MCF 10A (cell line): Measurements from ENCODE around the gene CFAP61. TPM values are rescaled to one million over a fixed set of nuclear protein-coding genes. Genes with fewer than 3 reads are reported as not detected.

Experiments
- BruUV-seq: library from RNA; stranded (reverse); fragments of 400-500 nt; replicated peaks from 2 replicates; lab custom pipeline; 2021; lab: Mats Ljungman, UMichigan
- CTCF ChIA-PET: fragments of 300-600 bp; sonication (Branson Sonifier 250); formaldehyde crosslinking; extraction: SDS; loops from one replicate; lab custom pipeline; 2021; ENCODE audit warnings: antibody characterized with exemption, inconsistent platforms; lab: Yijun Ruan, JAX
- POLR2A ChIA-PET: fragments of 300-600, 350-650 bp; sonication (Branson Sonifier 250); formaldehyde crosslinking; extraction: SDS; loops from one replicate; lab custom pipeline; 2020; ENCODE audit warnings: antibody characterized with exemption, inconsistent platforms; lab: Yijun Ruan, JAX
- DNase-seq: peaks from one replicate; pipeline ENCODE4 v3.0.0-alpha.2; 2018; ENCODE audit not compliant: unreplicated experiment
- H3K27ac Mint-ChIP-seq: one replicate; pipeline ENCODE4 v1.8.0; 2022; ENCODE audit warnings: mild to moderate bottlenecking, low read depth, mixed read lengths; ENCODE audit not compliant: unreplicated experiment
- H3K27me3 Mint-ChIP-seq: one replicate; pipeline ENCODE4 v1.8.0; 2022; ENCODE audit warnings: mixed read lengths; ENCODE audit not compliant: insufficient read depth, unreplicated experiment
- H3K36me3 Mint-ChIP-seq: one replicate; pipeline ENCODE4 v1.8.0; 2022; ENCODE audit warnings: mild to moderate bottlenecking, moderate library complexity, mixed read lengths; ENCODE audit not compliant: insufficient read depth, unreplicated experiment
- H3K4me1 Mint-ChIP-seq: one replicate; pipeline ENCODE4 v1.8.0; 2022; ENCODE audit warnings: mixed read lengths; ENCODE audit not compliant: insufficient read depth, unreplicated experiment
- H3K4me3 Mint-ChIP-seq: one replicate; pipeline ENCODE4 v1.8.0; 2022; ENCODE audit warnings: mild to moderate bottlenecking, moderate library complexity, mixed read lengths; ENCODE audit not compliant: unreplicated experiment
- H3K9me3 Mint-ChIP-seq: one replicate; pipeline ENCODE4 v1.8.0; 2022; ENCODE audit warnings: mixed read lengths; ENCODE audit not compliant: unreplicated experiment
- CTCF ChIP-seq: fragments of 200-600 bp; IDR thresholded peaks from one replicate; pipeline ENCODE4 v1.8.0; 2022; ENCODE audit warnings: antibody characterized with exemption, mild to moderate bottlenecking; ENCODE audit not compliant: unreplicated experiment
- intact Hi-C: fragments of 100-400 bp; cut with micrococcal nuclease; formaldehyde crosslinking; loops from 2 replicates; pipeline ENCODE4 v1.14.1; 2022
- total RNA-seq: library from RNA; stranded (reverse); gene quantifications from 2 replicates; pipeline ENCODE4 v1.2.3, GENCODE V29; 2022

Gene CFAP61
- total RNA-seq, 1 experiment from 2014 or later = 1.5 TPM

- no peak for DNase-seq
- ChIA-PET CTCF (no interaction called here), POLR2A (interaction anchor here (0.5 to 7.4 kb wide), 4 partner anchors 12 to 59 kb away, joined by 3 to 67 read pairs (median 23); partner anchors contain the start of genes CFAP61 and CRNKL1)
- no peak overlapping the region for H3K4me3 Mint-ChIP-seq
- peaks cover 36% of the 10 kb centered on the region for H3K4me1 Mint-ChIP-seq
- no peaks in the 10 kb centered on the region for H3K27me3 Mint-ChIP-seq
- no peak for TF ChIP-seq CTCF
- intact Hi-C loops = no loop called here
- no TSS peak for BruUV-seq
- H3K36me3 Mint-ChIP-seq = peaks cover 25% of the 10 kb centered on the region
- no peaks in the 10 kb centered on the region for H3K9me3 Mint-ChIP-seq
- H3K27ac Mint-ChIP-seq = no peak overlapping the region
Measured at GRCh38 chr20:20022498-20022897, 29.8 kb upstream of the CFAP61 start.

DNA sequence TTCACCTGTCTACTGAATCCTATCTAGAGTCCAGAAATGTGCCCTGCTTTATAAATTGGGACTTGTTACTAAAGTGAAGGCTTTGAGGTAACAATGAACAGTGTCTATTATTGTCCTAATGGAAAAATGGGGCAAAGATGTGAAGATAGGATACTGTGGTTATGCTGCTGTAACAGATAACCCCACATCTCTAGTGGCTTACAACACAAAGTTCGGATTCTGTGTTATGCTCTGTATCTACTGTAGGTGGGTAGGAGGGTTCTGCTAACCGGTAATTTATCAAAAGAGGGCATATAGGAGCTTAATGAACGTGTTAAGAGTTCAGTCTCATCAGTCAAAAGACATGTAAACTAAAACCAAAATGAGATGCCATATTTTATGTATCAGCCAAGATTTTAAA lies 28.9 kb upstream of the CFAP61 start:
- CTCF ChIA-PET = no interaction called here
- Mint-ChIP-seq H3K4me1 (peaks cover 31% of the 10 kb centered on the region), H3K9me3 (no peaks in the 10 kb centered on the region), H3K27ac (no peak overlapping the region), H3K27me3 (no peaks in the 10 kb centered on the region), H3K4me3 (no peak overlapping the region), H3K36me3 (peaks cover 34% of the 10 kb centered on the region)
- no peak for DNase-seq
- no TSS peak for BruUV-seq
- TF ChIP-seq CTCF = no peak
- intact Hi-C loops = no loop called here
- POLR2A ChIA-PET = interaction anchor here (1.2 kb wide), 1 partner anchor 36 kb away, joined by 3 read pairs; no protein-coding TSS in a partner anchor

DNA sequence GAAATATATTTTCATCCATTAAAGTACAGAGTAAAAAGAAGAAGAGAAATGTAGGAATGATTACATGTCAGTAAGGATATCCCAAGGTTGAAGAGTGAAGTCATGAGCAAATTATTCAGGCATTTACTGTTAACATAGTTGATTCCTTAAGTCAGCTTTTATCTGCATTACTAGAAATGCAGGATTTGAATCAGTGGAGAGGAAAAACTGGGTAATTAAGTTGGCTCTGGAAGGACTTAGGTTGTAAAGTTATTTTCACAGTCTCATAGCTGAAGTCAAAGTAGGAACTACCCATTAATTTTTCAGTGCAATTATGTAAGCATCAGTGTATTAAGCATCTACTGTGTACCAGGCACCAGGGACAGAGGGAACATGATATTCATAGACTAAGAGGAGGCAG lies 27.4 kb upstream of the CFAP61 start:
- POLR2A ChIA-PET = interaction anchor here (2.0 kb wide), 1 partner anchor 50 kb away, joined by 7 read pairs; no protein-coding TSS in a partner anchor
- DNase-seq = no peak
- intact Hi-C loops = no loop called here
- no TSS peak for BruUV-seq
- Mint-ChIP-seq H3K9me3 (no peaks in the 10 kb centered on the region), H3K27ac (peak overlapping the region; percentile 3), H3K4me3 (no peak overlapping the region), H3K36me3 (peaks cover 46% of the 10 kb centered on the region), H3K4me1 (peaks cover 19% of the 10 kb centered on the region), H3K27me3 (no peaks in the 10 kb centered on the region)
- CTCF ChIA-PET = no interaction called here
- TF ChIP-seq CTCF = no peak

DNA sequence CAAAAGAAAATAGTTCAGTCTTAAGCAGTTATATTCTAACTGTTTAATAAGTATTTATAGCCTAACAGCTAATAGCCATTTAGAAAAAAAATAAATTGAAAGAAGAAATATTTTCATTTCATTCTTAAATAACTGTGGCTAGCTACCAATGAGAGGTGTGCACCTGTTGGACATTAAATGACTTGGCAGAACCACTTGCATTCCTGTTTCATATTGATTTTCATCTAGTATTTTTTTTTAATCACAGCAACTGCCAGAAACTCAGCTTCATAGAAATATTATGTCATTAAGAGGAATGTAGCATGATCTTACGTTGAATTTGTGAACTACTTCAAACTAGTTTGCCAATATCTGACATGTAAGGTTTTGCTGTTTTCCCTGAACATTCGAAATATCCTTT lies 25.0 kb upstream of the CFAP61 start:
- no peak for DNase-seq
- Mint-ChIP-seq H3K27ac (peak overlapping the region; percentile 12), H3K4me1 (no peaks in the 10 kb centered on the region), H3K27me3 (no peaks in the 10 kb centered on the region), H3K9me3 (no peaks in the 10 kb centered on the region), H3K36me3 (peaks cover 65% of the 10 kb centered on the region), H3K4me3 (no peak overlapping the region)
- intact Hi-C loops = no loop called here
- TF ChIP-seq CTCF = no peak
- POLR2A ChIA-PET = interaction anchor here (0.5 to 3.7 kb wide), 10 partner anchors 9 to 1266 kb away, joined by 3 to 37 read pairs (median 4); partner anchors contain the start of genes CFAP61, CRNKL1 and NAA20
- BruUV-seq = no TSS peak
- CTCF ChIA-PET = interaction anchor here (0.5 to 3.0 kb wide), 11 partner anchors 10 to 1598 kb away, joined by 3 to 10 read pairs (median 4); partner anchors contain the start of genes CRNKL1 and NAA20
